ENCODE results near the gene VWA8.

DNA sequence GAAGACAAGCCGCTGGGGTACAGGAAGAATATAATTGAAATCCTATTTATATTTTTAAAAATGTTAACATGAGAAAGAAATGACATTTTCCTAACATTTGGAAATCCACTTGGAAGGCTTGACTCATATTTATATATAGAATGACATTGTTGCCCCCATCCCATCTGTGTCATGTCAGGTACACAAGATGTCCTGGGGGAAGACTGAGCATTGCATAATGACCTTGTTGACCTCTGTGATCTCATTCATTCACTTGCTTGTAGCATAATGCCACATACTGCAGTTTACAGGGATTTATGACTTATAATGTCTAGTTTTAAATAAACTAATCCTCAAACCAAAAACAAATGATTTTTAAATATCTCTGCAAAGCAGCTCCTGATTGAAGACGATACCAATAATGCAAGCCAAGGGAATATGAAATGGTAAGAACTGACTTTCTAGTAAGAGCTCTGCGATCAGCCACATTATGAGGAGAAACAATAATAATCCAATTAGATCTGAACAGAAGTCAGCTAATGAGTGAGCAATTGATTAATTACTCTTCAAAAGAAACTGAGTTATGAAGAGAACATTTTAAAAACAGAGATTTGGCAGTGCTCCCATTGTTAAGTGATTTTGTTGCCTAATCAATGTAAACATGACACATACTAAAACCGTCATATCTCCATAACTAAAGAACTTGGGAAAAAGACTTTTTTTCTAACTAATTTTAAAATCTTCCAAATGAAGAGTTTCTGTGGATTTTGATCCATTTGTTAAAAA is 21.2 kb upstream of the VWA8 start:
- TF ChIP-seq, protein P1, sequence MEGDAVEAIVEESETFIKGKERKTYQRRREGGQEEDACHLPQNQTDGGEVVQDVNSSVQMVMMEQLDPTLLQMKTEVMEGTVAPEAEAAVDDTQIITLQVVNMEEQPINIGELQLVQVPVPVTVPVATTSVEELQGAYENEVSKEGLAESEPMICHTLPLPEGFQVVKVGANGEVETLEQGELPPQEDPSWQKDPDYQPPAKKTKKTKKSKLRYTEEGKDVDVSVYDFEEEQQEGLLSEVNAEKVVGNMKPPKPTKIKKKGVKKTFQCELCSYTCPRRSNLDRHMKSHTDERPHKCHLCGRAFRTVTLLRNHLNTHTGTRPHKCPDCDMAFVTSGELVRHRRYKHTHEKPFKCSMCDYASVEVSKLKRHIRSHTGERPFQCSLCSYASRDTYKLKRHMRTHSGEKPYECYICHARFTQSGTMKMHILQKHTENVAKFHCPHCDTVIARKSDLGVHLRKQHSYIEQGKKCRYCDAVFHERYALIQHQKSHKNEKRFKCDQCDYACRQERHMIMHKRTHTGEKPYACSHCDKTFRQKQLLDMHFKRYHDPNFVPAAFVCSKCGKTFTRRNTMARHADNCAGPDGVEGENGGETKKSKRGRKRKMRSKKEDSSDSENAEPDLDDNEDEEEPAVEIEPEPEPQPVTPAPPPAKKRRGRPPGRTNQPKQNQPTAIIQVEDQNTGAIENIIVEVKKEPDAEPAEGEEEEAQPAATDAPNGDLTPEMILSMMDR (IDR thresholded peaks at IDR 0.05; ENCODE audit: low read depth, low read length): no peak
- no peak for TF ChIP-seq MYC (IDR thresholded peaks at IDR 0.05; ENCODE audit: low read depth, low read length)
- TF ChIP-seq POLR2A (IDR thresholded peaks at IDR 0.05; ENCODE audit: extremely low read depth, insufficient read length): no peak
- TF ChIP-seq, protein P2, sequence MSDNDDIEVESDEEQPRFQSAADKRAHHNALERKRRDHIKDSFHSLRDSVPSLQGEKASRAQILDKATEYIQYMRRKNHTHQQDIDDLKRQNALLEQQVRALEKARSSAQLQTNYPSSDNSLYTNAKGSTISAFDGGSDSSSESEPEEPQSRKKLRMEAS (IDR thresholded peaks at IDR 0.05; ENCODE audit: low read depth, low read length): no peak

Measured in NB4 (cell line).